ENCODE results near the gene HDAC9. TPM values are rescaled to one million over a fixed set of nuclear protein-coding genes. Genes with fewer than 3 reads are reported as not detected.

HDAC9 gene
- polyA plus RNA-seq, 3 donors: 8.1 to 12.7 (median 9.5) TPM

DNA sequence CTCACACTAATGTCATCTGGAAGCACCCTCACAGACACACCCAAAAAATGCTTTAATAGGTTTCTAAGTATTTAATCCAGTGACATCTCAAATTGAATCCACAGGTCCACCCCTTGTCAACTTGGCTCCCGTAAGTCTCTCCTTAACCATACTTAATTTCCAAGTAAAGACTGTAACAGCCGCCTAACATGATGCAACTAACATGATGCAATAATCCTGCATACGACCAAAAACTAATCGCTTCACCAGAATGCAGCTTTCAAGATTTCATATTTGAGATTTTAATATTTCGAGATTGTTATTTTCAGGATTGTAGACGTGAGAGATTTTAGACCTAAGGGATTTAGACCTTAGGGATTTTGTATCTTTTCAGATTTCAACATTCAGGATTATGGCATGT is 3.7 kb upstream of the HDAC9 start:
- no peak for DNase-seq (ENCODE audit: low read depth in 3 of 3, low spot score in 2 of 3)

DNA sequence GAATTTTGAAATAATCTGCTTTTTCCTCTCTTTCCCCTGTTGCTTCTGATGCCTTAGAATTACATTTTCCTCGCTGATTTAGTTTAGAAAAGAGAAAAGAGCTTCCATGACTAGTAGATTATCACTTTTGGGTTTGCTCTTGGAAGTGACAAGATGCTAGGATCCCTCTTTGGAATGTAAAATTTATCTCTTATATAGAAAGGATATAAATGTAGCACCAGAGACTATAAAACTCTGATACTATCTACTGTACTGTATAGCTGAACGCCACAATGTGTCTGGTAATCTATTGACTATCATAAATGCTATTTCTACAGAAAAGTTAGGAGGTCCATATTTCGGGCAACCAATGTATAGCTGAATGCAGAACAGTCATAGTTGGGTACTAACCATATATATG is 1.1 kb upstream of the HDAC9 start:
- DNase-seq (ENCODE audit: low read depth in 3 of 3, low spot score in 2 of 3): no peak

DNA sequence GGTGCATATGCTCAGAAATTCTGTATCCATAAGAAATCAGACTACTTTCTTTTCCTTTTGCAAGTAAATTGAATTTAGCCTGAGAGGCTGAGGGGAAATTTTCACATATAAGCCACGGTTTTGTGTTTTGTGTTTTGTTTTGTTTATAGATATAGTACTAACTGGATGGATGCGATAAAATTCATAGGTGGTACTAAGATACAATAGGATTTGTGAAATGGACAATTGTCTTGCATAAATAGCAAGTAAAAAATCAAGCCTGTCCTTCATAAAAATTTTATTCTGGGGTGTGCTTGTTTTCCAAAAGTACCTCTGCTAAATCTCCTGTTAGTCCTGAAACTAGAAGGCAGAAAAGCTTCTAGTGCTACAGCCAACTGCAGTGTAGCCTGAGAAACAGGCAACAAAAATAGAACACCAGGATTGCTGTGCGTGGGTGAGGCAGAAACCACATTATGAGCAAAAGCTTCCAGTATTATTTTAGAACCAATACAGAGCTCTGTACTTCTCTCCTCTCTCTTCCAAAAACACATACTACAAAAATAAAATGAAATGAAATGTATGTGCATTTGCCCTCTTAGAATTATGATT is 634 bp upstream of the HDAC9 start:
- no peak for DNase-seq (ENCODE audit: low read depth in 3 of 3, low spot score in 2 of 3)

DNA sequence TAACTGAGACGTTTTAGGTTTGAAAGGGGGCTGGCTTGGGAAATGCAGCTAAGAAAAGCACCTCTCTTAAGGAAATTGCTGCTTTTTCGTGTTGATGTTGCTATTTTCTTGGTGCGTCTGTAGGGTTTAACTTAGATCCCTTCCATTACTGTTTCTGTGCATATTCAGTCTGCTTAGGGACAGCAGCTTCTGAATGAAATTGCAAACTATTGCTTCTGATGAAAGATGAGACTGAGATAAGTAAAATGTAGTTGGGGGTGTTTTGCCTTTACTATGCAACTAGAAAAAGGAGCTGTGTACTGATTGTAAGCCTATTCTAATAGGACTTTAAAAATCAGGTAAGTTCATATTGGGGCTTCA is 772 bp downstream of the HDAC9 start:
- DNase-seq (ENCODE audit: low read depth in 3 of 3, low spot score in 2 of 3): no peak

DNA sequence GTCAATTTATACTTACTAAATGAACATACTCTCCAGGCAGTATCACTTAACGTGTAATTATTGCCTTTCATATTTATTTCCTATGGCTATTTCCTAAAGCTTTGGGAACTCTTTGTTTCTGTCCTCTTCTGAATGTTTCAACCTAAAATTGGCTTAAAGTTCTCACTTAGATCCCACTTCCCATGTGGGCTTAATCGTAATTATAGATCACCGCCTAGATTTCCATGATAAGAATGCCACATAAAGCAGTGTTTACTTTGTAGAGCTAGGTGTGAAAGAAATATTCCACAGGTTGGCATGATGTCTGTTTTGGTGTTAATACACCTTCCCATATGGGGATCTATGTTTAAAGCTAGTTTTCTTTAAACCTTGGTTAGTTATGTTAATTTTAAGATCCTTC is 1.5 kb downstream of the HDAC9 start:
- no peak for DNase-seq (ENCODE audit: low read depth in 3 of 3, low spot score in 2 of 3)

DNA sequence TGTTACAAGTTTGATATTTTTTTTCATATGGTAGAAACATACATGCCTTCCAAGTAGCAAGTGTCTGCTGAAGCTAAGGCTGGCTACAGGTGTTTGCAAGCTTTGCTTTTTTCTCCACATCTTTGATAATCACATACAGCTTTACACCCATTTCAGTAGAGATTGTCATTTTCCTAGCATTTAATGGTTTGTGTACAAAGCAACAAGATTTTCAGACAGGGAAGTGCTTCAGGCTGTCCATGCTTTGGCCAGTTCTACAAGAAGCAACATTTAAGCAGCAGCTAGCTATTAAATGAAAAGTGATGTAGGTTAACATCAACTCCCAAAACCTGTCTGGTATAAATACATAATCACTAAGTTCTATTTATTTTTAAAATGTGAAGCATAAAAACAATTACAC is 2.3 kb downstream of the HDAC9 start:
- DNase-seq (ENCODE audit: low read depth in 3 of 3, low spot score in 2 of 3): no peak

DNA sequence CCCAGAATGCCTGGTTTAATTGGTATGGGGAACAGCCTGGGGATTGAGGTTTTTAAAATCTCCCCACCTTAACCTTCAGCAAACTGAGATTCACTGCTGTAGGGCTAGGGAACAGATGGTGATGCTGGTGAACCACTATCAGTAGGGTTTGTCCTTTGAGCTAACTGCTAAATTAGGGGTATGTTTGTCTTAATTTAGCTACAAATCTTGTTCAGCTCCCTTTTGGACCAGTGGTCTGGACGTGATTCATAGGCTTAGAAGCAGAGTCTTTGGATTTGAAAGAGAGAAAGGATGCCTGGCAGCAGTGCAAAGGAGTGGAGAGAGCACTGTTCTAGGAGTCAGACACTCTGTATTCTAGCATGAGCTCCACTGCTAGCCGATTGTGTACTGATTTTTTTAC is 2.8 kb downstream of the HDAC9 start:
- no peak for DNase-seq (ENCODE audit: low read depth in 3 of 3, low spot score in 2 of 3)

DNA sequence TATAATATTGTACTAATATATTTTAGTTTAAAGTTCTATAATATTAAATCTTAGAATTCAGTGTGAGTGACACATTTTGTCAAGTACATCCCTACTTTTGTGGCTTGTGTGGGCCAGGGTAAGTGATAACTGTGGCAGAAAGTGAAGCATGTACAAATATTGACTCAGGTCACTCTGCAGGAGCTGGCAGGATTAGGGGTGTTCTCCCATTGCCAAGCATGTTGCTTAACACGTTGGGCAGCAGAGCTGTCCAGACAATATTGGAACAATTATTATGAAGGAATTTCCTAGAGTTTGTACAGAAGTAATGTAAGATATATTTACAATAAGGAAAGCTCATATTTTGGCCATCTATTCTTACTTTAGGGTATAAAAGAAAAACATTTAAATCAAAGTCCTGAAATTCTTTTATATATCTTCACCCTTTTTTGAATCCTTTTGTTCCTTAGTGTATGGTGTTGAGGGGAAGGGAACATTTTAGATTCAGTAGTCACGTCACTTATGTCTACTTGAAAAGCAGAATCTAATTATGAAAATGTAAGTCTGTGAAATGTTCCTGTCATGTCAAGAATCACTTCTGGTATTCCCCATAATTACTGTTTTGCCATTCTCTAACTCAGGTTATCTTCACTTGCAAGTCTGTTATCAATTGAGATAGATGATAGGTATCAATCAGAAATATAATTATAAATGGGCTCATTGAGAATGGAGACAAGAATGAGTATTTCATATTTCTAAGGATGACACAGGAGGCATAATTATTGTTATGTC is 4.0 kb downstream of the HDAC9 start:
- no peak for DNase-seq (ENCODE audit: low read depth in 3 of 3, low spot score in 2 of 3)

DNA sequence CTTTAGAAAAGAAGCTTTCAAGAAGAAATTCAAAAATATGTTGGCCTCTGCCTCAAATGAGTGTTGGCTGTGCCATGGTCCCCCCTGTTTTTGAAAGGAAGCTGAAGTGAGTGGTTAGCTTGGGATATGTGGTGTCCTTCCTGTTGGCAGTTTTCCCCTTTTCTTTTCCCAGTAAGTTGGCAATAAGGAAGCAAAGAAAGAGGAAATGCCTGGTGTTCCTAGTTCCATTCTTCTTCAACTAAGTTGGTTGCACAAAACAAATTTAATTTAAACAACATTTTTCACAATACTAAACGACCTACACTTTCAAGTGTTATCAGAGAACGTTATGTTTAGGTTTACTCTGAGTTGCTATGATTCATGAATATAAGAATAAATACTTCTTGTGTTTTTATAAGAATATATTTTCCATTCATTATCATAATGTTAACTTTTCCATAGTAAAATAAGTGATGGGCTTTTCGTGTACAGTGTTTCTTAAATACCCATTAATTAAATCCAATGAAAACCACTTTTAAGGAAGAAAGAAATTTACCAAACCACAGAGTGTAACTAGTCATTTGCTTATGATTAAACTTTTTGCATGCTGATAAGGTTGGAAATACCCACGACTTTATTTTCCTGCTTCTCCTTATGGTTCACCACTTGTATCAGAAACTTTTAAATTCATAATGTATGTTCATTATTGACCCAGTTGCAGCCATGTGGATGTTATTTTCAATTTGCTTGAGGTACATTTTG is 7.7 kb downstream of the HDAC9 start:
- no peak for DNase-seq (ENCODE audit: low read depth in 3 of 3, low spot score in 2 of 3)

DNA sequence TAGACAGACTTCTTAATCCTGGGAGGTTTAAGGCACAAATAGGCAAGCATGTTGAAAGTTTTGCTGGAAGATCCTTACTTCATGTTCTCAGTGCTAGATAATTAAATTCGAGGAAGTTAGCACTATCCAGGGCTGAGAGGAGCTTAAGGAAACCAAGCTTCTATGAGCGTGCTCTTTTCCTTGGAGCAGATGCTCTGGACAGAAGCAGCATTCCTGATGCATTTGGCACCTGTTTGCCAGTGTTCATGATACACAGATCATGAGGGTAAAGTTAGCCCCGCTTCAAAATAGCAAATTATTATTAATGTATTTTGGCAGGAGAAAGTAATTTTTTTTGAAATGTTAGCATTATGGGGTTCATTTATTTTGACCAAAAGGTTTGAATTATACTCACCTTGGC is 9.4 kb downstream of the HDAC9 start:
- no peak for DNase-seq (ENCODE audit: low read depth in 3 of 3, low spot score in 2 of 3)

DNA sequence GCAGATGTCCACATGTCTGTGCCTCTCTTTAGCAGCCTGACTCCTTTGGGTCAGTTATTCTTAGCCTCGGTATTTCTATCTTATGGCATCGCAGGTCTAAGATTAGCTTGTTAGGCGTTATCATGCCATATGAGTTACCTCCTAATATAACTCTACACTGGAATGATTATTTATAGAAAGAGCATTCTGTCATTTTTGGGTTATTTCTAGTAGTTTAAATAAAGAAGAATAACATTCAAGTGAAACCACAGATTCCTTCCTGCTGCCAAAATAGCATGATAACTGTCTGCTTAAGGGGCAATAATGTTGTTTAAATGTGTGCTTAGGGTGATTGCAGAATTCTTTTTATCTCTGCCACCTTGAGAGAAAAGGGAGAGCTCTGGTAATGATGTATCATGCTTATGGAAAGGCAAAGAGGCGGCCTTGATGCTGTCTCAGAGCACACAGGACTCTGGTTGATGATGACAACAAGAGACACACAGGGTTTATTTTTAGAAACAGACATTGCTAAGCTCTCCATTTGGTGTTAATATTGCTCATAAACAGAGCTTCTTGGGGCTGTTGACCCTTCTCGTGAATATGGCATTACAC is 10.4 kb downstream of the HDAC9 start:
- no peak for DNase-seq (ENCODE audit: low read depth in 3 of 3, low spot score in 2 of 3)

DNA sequence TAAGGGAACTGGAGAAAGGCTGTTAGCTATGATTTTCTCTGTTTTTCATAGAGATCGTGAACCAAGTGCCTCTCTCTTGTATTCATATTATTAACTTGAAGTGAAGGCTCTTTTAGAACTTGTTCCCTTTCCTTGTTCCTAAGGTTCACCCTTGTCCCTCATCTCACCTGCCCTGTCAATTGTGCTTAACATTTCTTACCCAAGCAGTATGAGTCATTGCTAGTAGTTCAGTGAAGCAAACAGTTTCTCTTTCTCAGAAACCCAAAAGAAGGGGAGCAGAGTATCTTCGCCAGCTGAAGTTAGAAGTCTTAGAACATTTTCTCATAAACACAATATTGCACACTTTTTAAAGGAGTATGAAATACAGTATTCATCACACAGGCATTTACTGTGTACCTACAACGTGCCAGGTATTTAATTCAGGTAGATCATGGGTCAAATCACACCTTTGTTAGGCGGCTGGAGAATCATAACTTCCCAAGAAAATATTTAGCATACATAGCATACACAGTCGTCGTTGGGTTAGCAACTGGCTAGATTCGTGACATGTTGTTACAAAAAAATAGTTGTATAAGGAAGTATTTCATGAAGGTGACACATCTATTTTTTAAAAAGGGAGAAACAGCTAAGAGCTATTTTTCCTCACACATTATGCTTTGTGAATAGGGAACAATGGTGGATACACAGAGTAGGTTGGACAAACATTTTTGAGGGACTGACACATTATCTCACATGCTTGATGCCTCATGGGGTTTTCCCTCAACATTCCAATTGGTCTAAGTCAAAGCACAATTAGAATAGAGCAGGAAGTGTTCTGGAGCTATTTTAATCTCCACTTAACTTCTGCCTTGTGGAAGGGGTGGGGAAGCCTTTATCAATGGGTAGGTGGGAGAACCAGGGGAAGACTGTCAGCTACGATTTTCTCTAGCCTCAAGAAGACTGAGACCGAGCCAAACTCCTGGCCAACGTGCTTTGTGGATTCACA is 13.2 kb downstream of the HDAC9 start:
- no peak for DNase-seq (ENCODE audit: low read depth in 3 of 3, low spot score in 2 of 3)

DNA sequence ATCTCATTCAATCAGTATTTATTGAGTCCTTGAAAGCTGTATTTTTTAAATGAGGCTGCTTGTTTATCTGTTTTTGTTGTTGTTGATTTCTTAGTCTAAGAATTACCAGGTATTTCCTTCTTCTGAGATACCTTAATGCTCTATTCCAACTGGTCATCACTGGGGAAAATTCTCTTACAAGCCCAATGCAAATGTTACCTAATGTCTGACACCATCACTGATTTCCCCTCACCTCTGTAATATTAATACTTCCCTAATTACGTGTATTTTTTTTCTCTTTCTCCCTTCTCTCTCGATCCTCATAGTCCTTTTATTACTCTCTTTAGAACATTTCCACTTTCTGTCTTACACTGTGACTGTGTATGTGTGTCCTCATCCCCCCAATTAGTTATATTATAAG is 13.9 kb downstream of the HDAC9 start:
- no peak for DNase-seq (ENCODE audit: low read depth in 3 of 3, low spot score in 2 of 3)

DNA sequence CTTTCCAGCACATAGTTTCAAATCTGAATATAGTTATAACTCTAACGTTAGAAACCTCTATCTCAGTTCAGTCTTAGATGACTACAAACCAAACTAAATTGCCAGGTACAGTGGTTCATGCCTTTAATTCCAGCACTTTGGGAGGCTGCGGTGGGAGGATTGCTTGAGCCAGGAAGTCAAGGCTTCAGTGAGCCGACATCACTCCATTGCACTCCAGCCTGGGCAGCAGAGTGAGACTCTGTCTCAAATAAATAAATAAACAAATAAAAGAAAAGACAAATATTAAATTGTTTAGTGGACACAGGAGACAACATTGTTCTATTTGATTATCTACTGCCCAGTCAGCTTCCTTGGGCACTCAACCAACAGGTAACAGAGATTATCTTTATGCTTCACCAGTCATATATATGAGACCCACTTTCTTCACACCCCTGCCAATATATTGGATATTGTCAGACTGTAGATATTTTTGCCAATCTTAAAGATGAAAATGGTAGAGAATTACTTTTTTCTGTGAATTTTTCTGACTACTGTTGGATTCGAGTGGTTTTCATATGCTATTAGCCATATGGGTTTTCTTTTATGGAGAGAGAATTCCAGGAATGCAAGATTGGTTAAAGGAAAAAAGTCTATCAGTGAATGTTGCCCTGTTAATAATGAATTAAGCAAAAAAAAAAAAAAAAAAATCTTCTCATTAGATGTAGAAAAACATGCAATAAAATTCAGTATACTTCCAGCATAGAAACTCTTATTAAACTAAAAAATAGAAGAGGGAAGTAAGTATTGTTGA is 16.0 kb downstream of the HDAC9 start:
- DNase-seq (ENCODE audit: low read depth in 3 of 3, low spot score in 2 of 3): no peak

DNA sequence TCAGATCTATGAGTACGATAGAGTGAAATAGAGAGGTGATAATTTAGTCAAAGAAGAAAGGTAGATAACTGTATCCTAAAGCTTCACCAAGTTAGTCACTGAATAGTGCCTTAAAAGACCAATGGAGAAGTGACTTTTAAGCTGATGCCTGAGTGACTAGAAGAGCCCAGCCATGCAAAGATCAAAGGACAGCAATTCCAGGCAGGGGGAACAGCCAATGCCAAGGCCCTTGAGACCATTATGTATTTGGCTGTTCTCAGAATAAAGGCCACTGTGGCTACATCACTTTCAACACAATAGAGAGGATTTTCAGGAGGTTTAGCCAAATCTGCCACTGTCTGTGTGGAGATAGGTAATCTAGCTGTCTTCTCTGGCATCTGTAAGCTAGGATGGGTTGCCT is 17.8 kb downstream of the HDAC9 start:
- DNase-seq (ENCODE audit: low read depth in 3 of 3, low spot score in 2 of 3): no peak

DNA sequence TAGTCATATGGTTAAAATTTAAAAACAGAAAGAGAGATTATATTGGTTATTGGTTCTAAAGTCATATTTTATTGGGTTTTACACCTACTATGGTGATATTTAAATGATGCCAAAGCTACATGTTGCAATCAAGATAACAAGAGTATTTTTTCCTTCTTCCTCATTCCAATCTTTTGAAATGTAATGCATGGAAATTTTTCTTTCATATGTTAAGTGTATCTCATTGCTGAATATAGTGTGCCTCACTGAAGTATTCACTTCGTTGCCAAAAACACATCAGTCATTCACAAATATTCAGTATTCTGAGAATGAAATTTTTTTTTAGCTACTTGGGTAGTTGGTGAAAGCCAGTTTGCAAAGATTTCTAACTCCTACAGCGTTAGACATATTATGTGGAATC is 19.5 kb downstream of the HDAC9 start:
- DNase-seq (ENCODE audit: low read depth in 3 of 3, low spot score in 2 of 3): no peak

DNA sequence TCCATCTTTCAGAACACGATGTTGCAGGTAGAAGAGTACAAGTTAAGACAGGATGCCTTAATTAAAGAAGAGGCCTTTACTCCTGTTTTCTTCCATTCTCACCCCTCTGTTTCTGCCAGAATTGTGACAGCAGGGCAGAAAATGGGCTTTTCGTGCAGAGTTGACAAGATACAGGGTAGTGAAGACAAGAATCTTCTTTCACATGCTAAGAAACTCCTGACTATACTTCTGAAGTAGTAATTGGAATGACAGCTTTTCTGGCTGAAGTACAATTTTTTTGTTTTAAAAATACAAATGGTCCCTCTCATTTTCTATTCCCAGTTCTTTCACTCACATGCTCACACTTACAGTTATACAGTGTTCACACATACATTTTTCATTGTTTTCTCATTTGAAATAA is 22.1 kb downstream of the HDAC9 start:
- DNase-seq (ENCODE audit: low read depth in 3 of 3, low spot score in 2 of 3): no peak

DNA sequence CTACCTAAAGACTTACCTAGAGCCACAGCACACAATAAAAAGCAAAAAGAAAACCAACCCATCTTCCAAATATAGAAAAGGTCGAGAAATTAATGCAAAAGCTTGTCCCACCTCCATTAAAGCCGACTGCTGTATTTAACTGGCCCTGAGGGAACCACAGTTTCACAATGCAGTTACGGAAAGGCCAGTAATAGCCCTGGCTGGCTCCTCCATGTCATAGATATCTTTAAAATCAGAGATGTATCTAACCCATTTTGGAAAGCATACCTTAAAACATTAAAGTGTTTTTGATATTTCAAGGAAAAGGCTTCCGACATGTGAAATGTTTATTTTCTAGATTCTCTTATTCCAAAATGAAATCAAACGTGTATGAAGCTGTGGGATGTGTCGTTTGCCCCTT is 23.0 kb downstream of the HDAC9 start:
- DNase-seq (ENCODE audit: low read depth in 3 of 3, low spot score in 2 of 3): no peak

DNA sequence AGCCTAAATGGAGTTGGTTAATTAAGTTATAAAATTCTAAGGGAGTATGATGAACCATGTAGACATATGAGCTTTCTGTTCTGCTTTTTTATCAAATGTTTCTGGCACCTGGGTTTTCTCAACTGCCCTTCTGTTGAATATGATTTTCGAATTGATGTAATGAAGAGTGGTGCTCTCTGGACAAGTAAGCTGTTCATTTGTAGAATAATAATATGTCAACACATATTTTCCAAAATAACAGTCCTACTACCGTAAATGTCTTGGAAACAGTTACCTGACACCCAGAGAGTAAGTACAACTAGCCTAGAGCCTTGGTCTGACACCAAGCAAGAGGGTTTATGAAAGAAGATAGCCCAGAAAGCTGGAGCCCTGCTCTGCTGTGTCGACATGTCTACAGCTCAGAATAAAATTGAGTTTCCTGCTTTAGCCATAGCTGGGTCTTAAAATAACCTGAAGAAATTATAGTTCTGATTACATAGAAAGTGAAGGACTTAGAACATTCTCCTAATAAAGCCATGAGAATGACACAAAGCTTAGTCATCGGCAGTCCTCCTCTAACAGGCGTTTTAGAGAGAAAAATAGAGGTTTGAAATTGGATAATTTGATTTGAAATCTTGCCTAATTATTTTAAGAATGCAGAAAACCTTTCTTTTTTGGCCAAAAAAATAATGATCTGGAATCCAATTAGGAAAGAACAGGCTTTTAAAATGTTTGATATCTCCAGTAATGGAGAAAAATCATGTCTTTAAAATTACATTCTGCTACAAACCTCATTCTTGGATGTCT is 25.1 kb downstream of the HDAC9 start:
- DNase-seq (ENCODE audit: low read depth in 3 of 3, low spot score in 2 of 3): no peak
